ENCODE measurements around the gene POLR1H.

DNA sequence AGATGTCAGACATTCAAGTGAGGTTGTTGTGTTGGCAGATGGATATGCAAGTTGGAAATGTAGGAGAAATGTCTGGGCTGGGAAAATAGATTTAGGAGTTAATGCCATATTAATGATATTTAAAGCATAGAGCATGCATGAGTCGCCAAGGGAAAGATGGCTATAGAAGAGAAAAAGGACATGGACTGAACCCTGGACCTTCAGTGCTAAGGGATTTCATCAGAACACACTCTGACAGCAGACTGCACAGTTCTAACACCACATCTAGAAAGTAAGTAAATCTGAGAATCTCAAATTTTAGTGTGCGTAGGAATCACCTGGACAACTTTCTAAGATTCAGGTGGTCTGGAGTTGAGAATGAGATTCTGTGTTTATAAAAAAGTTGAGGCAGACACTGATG, 17.3 kb upstream of the POLR1H start:
- TF ChIP-seq, protein P1, sequence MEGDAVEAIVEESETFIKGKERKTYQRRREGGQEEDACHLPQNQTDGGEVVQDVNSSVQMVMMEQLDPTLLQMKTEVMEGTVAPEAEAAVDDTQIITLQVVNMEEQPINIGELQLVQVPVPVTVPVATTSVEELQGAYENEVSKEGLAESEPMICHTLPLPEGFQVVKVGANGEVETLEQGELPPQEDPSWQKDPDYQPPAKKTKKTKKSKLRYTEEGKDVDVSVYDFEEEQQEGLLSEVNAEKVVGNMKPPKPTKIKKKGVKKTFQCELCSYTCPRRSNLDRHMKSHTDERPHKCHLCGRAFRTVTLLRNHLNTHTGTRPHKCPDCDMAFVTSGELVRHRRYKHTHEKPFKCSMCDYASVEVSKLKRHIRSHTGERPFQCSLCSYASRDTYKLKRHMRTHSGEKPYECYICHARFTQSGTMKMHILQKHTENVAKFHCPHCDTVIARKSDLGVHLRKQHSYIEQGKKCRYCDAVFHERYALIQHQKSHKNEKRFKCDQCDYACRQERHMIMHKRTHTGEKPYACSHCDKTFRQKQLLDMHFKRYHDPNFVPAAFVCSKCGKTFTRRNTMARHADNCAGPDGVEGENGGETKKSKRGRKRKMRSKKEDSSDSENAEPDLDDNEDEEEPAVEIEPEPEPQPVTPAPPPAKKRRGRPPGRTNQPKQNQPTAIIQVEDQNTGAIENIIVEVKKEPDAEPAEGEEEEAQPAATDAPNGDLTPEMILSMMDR (IDR thresholded peaks at IDR 0.05) = no peak
- no peak for TF ChIP-seq POLR2AphosphoS5 (IDR thresholded peaks at IDR 0.05)
